Small intestine (tissue), 7 donors: Measurements from ENCODE around the gene SRXN1. TPM values are rescaled to one million over a fixed set of nuclear protein-coding genes. Genes with fewer than 3 reads are reported as not detected.

Experiments used
- DNase-seq, 2 donors: peaks; one replicate each; pipeline versions ENCODE4 v3.0.0 to v3.0.0-alpha.2; 2013
- FAIRE-seq: peaks from 2 replicates; lab custom pipeline; 2012; peaks lifted over from hg19 to GRCh38; lab: Jason Lieb, UNC
- H3K27ac ChIP-seq, 3 donors: one replicate each; pipeline ENCODE4 v1.5.1; 2013; ENCODE audit warnings: low read length in 2 of 3, mild to moderate bottlenecking in 2 of 3, control low read depth in 1 of 3, inconsistent platforms in 1 of 3, low read depth in 1 of 3, moderate library complexity in 1 of 3
- H3K27me3 ChIP-seq, 3 donors: one replicate each; pipeline ENCODE4 v1.6.1; 2013; ENCODE audit warnings: low read length in 3 of 3, inconsistent platforms in 1 of 3; ENCODE audit not compliant: control insufficient read depth in 3 of 3, insufficient read depth in 3 of 3
- H3K36me3 ChIP-seq, 3 donors: one replicate each; pipeline ENCODE4 v1.6.1; 2013; ENCODE audit warnings: low read length in 3 of 3, inconsistent platforms in 1 of 3, low read depth in 1 of 3, mild to moderate bottlenecking in 1 of 3, moderate library complexity in 1 of 3; ENCODE audit not compliant: control insufficient read depth in 3 of 3, insufficient read depth in 2 of 3
- H3K4me1 ChIP-seq, 3 donors: one replicate each; pipeline ENCODE4 v1.6.1; 2013; ENCODE audit warnings: low read length in 2 of 3, inconsistent platforms in 1 of 3, low read depth in 1 of 3, mild to moderate bottlenecking in 1 of 3, moderate library complexity in 1 of 3; ENCODE audit not compliant: control insufficient read depth in 3 of 3, insufficient read depth in 2 of 3
- H3K4me3 ChIP-seq, 3 donors: one replicate each; pipeline ENCODE4 v1.5.1; 2013; ENCODE audit warnings: low read length in 3 of 3, control low read depth in 1 of 3, inconsistent platforms in 1 of 3, low read depth in 1 of 3, mild to moderate bottlenecking in 1 of 3, moderate library complexity in 1 of 3
- H3K9me3 ChIP-seq, 2 donors: one replicate each; pipeline ENCODE4 v1.6.1; 2013; ENCODE audit warnings: low read depth in 1 of 2, low read length in 1 of 2; ENCODE audit not compliant: control insufficient read depth in 2 of 2, insufficient read depth in 1 of 2
- WGBS, 3 donors: extraction: QIAGEN DNeasy Blood & Tissue Kit; methylation state at CpG; one replicate each; pipeline ENCODE4 v1.1.7; 2013; 5-methylcytosine and 5-hydroxymethylcytosine counted together
- polyA plus RNA-seq, 4 donors: library from polyadenylated mRNA; stranded (reverse) in 3 of 4; unstranded in 1 of 4; fragments of 200-250 nt in 3 of 4; fragments of 120-200 nt in 1 of 4; gene quantifications; one replicate each; pipeline versions ENCODE4 v1.2.1 to v1.2.3, GENCODE V29; 2013
- donor health status: healthy with polysubstance abuse.
- donor health status: control.
- donor health status: control.
- donor health status: Bipolar disorder and iron deficiency.
- donor health status: healthy.

Gene SRXN1
- polyA plus RNA-seq, 4 donors: 9.5 to 33.2 (median 30.9) TPM

- Histone ChIP-seq H3K4me1 (no peaks in the 10 kb centered on the region), H3K36me3 (no peaks in the 10 kb centered on the region), H3K27ac (no peak overlapping the region), H3K9me3 (no peaks in the 10 kb centered on the region), H3K27me3 (peaks cover 0 to 25% (median 18%) of the 10 kb centered on the region in 3 donors), H3K4me3 (no peak overlapping the region)
- 17 to 50% (median 41%) methylated on average over 1 of the region's 1 CpG for WGBS, 3 donors
- no peak for DNase-seq
- no peak for FAIRE-seq
Observed at GRCh38 chr20:682123-682522, 29.1 kb upstream of the SRXN1 start.

GRCh38 chr20:680638-681187, 27.7 kb upstream of the SRXN1 start:
- H3K4me3 ChIP-seq: no peak overlapping the region
- H3K4me1 ChIP-seq: peaks cover 0 to 6% (median 3%) of the 10 kb centered on the region in 3 donors
- no peak for DNase-seq
- WGBS, 3 donors: 70 to 84% (median 79%) methylated on average over 2 of the region's 2 CpGs
- H3K27ac ChIP-seq: no peak overlapping the region
- no peaks in the 10 kb centered on the region for H3K36me3 ChIP-seq
- peaks cover 0 to 37% (median 16%) of the 10 kb centered on the region in 3 donors for H3K27me3 ChIP-seq
- no peaks in the 10 kb centered on the region for H3K9me3 ChIP-seq
- no peak for FAIRE-seq

- Histone ChIP-seq H3K4me1 (peaks cover 0 to 7% (median 3%) of the 10 kb centered on the region in 3 donors), H3K27ac (no peak overlapping the region), H3K9me3 (no peaks in the 10 kb centered on the region), H3K27me3 (peaks cover 2 to 60% (median 33%) of the 10 kb centered on the region in 3 donors), H3K4me3 (no peak overlapping the region), H3K36me3 (no peaks in the 10 kb centered on the region)
- FAIRE-seq (no peak), DNase-seq (no peak)
- 81 to 88% (median 85%) methylated on average over 5 of the region's 5 CpGs for WGBS, 3 donors
Observed at GRCh38 chr20:677957-678356, 25.0 kb upstream of the SRXN1 start.

GRCh38 chr20:676967-677366, 24.0 kb upstream of the SRXN1 start:
- no peak for FAIRE-seq
- H3K36me3 ChIP-seq: no peaks in the 10 kb centered on the region
- WGBS, 3 donors: 52 to 63% (median 57%) methylated on average over 3 of the region's 3 CpGs
- H3K9me3 ChIP-seq: no peaks in the 10 kb centered on the region
- no peak overlapping the region for H3K27ac ChIP-seq
- peaks cover 0 to 7% (median 3%) of the 10 kb centered on the region in 3 donors for H3K4me1 ChIP-seq
- no peak for DNase-seq
- H3K27me3 ChIP-seq: peaks cover 2 to 67% (median 34%) of the 10 kb centered on the region in 3 donors
- no peak overlapping the region for H3K4me3 ChIP-seq

GRCh38 chr20:676315-676937, 23.4 kb upstream of the SRXN1 start:
- no peak for FAIRE-seq
- Histone ChIP-seq H3K36me3 (no peaks in the 10 kb centered on the region), H3K27me3 (peaks cover 2 to 72% (median 33%) of the 10 kb centered on the region in 3 donors), H3K4me3 (no peak overlapping the region), H3K9me3 (no peaks in the 10 kb centered on the region), H3K27ac (no peak overlapping the region), H3K4me1 (peaks cover 0 to 7% (median 3%) of the 10 kb centered on the region in 3 donors)
- no peak for DNase-seq
- WGBS, 3 donors: 3 to 7% (median 3%) methylated on average over 19 to 24 of the region's 24 CpGs

GRCh38 chr20:675453-676314, 22.7 kb upstream of the SRXN1 start, which contains the start of gene SCRT2:
Gene SCRT2, minus strand, starts transcription at chr20:675802. Its CDS starts 201 bp downstream, at chr20:675601.
- DNase-seq (peak; percentile 64 to 92), FAIRE-seq (no peak)
- Histone ChIP-seq H3K4me3 (no peak within 1 kb of the TSS), H3K27ac (no peak within 1 kb of the TSS), H3K27me3 (peaks cover 2 to 72% (median 28%) of the 10 kb centered on the region in 3 donors), H3K4me1 (peaks cover 0 to 7% (median 3%) of the 10 kb centered on the region in 3 donors), H3K36me3 (no peaks in the 10 kb centered on the region), H3K9me3 (no peaks in the 10 kb centered on the region)
- 1 to 3% (median 1%) methylated on average over 63 to 69 of the region's 69 CpGs for WGBS, 3 donors

GRCh38 chr20:675033-675452, 22.0 kb upstream of the SRXN1 start:
- Histone ChIP-seq H3K9me3 (no peaks in the 10 kb centered on the region), H3K4me3 (no peak overlapping the region), H3K4me1 (peaks cover 0 to 7% (median 3%) of the 10 kb centered on the region in 3 donors), H3K36me3 (no peaks in the 10 kb centered on the region), H3K27ac (no peak overlapping the region), H3K27me3 (peaks cover 2 to 75% (median 28%) of the 10 kb centered on the region in 3 donors)
- 3 to 7% (median 6%) methylated on average over 24 to 25 of the region's 25 CpGs for WGBS, 3 donors
- DNase-seq (no peak), FAIRE-seq (no peak)

GRCh38 chr20:673603-674001, 20.6 kb upstream of the SRXN1 start:
- H3K9me3 ChIP-seq: no peaks in the 10 kb centered on the region
- H3K27ac ChIP-seq: no peak overlapping the region
- H3K4me3 ChIP-seq: no peak overlapping the region
- H3K4me1 ChIP-seq: peaks cover 0 to 7% (median 3%) of the 10 kb centered on the region in 3 donors
- DNase-seq (no peak), FAIRE-seq (no peak)
- no peaks in the 10 kb centered on the region for H3K36me3 ChIP-seq
- WGBS, 3 donors: 49 to 56% (median 53%) methylated on average over 3 of the region's 3 CpGs
- peaks cover 2 to 68% (median 28%) of the 10 kb centered on the region in 3 donors for H3K27me3 ChIP-seq
